Measurements from ENCODE around the gene PTPN20.

Gene PTPN20

DNA sequence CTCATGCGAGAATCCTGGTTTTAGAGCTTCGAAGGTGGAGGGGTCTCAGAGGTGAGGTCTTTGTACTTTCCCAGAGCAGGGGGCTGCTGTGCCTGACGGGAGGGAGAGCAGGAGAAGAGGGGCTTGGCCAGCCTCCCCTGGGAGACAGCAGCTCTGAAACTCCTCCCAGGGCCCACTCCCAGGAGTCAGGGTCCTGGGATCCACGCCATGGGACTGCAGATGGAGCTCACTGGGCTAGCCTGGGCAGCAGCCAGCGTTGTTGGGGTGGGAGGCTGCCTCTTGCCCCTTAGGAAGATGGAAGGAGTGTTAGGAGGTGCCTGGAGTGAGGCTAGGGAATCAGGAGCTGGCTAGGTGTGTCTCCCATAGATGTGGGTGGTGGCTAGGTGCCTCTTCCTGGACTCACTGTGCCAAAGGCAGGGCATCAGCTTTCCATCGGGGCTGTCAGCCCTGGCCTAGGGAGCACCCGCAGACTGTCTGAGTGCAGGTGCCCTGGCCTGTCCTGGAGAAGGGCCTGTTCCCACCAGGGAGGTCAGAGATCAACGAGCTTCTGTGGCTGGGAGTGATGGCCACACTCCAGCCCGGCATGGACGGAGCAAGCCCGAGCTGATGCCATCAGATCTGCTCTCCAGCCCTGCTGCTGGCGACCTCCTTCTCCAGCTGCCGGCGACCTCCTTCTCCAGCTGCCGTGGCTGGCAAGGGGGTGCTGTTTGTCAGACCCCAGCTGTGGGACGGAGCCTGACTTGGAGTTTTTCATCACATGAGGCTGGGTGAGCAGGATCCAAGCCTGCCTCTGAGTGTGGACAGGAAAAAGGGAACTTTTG, 111.3 kb downstream of the PTPN20 start:
- peak; percentile 21 for DNase-seq

DNA sequence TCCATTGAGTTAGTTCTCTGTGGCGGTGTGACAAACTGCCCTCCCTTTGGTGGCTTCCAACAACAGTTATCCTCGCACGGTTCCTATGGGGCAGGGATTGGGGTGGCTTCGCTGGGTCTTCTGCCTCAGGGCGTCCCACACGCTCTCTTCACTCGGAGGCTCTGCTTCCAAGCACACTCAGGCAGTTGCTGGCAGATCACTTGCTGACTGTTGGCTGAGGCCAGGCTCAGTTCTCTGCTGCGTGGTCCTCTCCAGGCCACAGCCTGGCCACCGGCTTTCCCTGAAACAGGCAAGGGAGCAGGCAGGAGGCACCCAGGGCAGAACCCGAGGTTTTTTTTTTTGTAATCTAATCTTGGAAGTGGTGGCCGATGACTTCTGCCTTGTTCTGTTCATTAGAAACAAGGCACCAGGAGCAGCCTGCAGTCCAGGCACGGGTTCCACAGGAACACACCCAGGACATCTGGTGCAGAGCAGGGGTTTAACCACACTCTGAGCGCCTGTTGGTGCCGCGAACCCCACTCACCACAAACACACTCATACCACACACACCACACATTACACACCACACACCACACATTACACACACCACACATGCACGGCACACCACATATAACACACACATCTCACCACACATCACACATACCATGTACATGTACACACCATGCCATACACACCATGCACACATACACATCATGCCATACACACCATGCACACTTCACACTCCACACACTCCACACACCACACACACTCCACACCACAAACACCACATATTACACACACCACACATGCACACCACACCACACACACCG, 112.2 kb downstream of the PTPN20 start:
- DNase-seq, result peak; percentile 23

DNA sequence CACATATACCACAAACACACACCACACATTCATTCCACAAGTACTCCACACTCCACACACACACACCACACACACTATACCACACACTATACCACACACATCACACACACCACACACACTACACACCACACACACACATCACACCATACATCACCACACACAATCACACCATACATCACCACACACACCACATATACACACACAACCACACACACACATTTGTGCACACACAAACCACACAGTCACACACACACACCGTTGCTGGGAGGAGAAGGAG, 112.8 kb downstream of the PTPN20 start:
- DNase-seq, result no peak

DNA sequence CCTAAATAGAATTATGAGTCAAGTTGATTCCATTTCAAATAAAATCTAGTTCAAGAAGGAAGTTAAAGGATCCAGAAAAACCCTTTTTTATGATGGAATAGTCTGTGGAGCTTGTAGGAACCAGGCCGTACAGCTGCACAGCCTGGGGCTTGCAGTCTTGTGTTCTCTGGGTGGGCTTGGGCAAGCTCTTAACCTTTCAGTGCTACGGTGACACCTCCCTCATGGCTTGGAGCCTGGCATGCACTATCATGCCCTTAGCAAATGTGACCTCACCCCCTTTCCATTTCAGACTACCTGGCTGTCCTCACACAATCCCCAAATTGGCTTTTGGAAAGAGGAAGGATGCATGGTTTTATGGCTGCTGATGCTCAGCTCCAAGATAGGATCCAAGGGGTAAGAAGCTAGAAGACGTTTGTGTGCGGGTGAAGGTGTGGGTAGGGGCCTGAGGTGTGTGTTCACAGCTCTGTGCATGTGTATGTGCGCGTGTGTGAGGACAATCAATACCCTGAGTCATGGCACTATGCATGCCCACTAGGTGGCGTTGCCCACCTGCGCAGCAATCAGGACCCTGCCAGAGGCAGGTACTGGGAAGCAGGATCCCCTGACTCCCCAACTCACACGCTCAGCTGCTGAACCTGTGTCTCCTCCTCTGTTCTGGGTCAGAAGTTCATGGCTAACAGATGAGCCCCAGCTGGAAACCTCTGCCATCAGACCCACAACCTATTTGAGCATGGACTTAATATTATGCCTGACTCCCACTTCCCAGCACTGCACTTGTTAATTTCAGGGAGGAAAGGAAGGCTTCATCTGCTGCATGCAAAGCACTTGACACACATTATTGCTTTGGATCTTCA, 113.4 kb downstream of the PTPN20 start:
- DNase-seq, result peak; percentile 80

DNA sequence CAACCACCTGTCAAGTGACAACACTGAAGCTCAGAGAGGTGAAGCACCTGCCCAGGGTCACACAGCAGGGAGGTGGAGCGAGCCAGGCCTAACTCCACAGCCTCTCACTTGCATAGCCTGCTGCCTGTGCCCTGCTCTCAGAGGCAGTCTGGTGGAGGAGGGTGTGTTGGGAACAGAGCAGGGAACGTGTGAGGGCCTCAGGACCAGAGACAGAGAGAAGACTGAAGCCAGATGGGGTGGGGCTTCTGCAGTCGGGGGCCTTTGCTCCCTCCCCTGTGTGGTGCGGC, 114.0 kb downstream of the PTPN20 start:
- DNase-seq, result no peak

DNA sequence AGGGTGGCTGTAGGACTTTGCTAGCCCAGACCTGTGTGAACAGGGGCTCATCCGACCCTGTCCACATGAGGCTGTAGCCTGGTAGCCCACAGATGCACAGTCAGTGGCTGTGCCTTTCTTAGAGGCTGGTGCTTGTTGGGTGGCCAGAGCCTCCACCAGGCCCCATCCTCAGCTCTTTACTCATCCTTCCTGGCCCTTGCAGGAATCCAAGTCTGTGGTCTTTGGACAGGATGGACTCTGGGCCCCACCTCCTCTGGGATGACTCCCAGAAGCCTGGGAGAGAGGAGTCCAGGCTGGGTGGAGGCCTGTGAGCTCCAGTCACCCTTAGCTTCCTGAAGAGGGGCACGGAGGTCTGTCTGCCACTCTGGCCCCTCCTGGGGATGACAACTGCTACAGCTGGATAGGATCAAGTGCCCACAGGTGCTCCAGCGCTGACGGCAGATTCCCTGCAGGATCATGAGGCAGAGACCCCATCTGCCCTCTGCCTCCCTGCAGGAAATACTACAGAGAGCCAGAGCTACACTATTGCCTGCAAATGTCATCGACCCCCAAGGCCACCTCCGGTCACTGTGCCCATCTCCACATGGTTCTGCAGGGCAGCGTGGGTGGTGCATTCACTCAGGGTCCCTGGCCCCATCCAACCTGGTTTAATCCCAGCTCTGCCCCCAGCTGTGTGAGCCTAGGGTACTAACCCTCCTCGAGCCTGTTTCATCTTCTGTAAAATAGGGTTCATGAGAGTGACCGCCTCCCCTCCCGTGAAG, 114.5 kb downstream of the PTPN20 start:
- DNase-seq, result peak; percentile 17

DNA sequence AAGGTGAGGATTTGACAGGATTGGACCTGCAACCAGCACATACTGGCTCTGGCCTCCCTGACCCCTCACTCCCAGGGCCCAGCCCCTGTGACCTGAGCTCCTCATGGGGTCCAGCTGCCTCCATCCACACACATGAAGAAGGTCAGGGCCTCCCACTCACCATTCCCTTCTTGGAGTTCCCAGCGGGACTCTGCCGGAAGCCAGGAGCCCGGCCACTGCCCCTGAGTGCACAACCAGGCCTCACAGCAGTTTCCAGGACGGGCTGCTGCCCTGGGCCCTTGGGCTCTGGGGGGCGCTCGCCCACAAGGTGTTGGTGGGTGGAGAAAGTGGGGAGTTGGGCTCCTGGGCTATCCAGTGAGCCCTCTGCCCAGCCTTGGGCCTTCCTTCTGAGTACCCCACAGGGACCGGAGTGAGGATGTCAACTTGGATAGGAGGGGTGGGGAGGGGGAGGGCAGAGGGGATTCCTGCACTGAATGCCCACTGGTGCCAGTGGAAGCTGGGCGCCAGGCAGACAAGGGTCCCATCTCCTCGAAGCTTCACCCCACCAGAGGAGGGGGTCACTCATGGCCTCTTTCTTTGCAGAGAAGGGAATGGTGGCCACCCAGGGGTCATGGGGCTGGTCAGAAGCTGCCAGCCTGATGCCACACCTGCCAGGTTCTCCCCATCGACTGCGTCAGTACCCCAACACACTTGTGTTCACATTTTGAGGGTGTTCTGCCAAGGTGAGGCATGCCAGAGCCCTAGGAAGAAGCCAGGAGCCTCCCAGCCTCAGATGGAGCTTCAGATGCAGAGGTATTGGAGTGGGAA, 115.3 kb downstream of the PTPN20 start:
- DNase-seq, result peak; percentile 10

DNA sequence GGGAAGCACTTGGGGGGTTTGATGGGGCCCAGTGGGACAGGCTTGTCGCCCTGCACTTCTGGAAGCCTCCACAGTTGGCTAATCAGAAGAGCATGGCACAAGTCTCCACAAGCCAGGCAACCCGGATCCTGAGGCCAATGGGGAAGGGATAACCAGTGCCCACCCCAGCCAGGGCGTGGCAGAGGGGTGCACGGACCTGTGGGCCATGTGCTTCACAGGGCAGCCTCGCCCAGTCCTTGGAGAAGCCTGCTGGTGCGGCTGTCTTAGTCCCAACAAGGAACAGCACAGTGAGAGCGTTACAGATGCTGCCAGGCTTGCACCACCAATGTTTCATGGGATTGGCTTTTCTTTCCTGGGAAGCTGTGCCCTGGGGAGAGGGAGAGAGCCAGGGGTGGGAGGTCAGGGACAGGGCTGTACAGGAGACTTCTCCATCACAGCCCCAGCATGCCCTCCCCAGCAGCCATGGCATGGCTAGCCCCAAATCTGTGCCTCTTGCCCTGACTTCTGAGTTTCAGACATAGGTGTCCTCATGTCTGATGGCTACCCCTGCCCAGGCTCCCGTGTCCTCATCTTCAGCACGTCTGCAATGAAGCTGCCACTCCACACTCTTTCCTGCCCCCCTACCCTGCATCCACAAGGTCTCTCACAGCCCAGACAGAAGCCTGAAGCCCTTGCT, 116.0 kb downstream of the PTPN20 start:
- peak; percentile 18 for DNase-seq

DNA sequence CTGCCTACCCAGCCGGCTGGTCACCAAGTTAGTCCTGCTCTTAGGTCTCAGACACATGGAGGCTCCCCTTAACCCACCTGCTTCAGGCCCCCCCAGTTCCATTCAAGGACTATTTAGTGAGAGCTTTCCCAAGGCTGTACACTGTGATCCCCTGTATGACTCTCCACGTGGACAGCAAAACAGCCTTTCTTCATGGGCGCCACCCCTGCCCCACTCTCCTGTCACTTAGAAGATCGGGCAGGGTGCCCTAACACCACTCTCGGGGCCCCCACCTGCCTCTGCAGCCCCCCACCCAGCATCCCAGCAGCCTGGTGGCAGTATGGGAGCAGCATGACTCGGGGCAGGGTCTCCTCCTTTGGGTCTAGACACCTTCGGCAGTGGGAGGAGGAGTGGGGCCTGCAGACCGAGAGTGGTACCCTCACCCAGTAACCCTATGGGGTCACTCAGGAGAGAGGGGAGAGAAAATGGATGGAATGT, 116.6 kb downstream of the PTPN20 start:
- DNase-seq, result peak; percentile 15

DNA sequence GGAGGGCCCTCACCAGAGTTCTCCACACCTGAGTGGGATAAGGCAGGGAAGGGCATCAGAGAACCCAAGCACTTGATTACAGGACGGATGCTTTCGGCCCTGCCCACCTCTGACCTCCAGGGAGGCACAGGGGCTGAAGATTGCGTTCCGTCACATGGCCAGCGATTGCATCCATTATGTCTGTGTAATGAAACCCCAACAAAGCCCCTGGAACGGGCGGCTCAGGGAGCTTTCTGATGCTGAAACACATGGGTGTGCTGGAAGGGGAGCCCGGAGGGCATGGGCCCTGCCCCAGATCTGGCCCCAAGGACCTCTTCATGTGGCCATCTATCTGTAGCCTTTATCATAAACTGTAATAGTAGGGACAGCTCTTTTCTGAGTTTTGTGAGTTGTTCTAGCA, 117.2 kb downstream of the PTPN20 start:
- DNase-seq, result peak; percentile 15

DNA sequence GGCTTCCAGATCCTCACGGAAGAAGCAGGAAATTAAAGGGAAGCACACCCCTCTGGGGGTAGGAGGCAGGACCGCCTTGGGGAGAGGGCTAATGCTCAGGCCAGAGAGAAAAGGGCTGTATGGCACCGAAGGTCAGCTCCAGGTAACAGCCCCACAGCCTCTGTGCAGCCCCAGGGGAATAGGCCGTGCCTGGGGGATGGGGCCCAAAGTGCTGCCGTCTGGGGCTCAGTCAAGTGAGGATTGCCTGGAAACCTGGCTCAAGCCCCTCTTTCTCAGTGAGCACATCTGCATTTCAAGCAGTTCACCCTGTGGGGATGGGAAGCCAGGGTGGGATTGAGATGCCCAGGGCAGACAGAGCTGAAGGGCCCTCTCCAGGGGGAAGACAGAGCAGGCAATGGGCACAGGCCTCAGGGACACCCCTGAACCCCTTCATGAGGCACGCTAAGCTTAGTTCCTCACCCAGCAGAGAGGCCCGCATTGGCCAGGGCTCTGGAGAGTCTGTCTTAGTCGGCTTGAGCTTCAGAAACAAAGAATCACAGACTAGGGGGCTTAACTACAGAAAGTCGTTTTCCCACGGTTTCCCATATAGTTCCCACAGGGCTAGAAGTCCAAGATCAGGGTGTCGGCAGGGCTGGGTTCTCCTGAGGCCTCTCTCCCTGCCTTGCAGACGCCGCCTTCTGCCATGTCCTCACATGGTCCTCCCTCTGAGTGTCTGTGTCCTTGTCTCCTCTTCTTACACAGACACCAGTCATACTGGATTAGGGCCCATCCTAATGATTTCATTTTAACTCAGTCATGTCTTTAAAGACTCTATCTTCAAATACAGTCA, 118.2 kb downstream of the PTPN20 start:
- DNase-seq, result peak; percentile 16

DNA sequence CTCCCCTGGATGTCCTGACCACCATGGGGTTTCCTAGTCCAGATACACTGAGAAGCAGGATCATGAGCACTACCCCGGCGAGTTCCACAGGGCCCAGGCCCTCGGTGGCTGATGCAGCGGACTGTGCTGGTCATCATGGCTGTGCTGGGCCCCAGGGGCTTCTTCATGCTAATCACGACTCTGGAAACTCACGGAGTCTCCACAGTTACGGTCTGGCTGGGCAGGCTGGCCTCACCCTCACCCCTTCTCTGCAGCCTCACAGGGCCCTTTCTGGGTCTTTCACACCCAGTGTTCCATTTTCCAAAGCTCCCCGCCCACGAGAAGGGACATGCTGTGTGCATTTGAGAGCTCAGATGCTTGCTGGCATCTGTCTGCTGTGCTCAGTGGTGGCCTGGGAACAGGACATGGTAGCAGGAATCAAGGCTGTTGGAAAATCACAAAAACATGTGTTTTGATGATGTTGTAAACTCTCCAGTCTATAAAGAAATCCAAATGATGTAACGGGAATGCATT, 119.0 kb downstream of the PTPN20 start:
- DNase-seq, result peak; percentile 8

DNA sequence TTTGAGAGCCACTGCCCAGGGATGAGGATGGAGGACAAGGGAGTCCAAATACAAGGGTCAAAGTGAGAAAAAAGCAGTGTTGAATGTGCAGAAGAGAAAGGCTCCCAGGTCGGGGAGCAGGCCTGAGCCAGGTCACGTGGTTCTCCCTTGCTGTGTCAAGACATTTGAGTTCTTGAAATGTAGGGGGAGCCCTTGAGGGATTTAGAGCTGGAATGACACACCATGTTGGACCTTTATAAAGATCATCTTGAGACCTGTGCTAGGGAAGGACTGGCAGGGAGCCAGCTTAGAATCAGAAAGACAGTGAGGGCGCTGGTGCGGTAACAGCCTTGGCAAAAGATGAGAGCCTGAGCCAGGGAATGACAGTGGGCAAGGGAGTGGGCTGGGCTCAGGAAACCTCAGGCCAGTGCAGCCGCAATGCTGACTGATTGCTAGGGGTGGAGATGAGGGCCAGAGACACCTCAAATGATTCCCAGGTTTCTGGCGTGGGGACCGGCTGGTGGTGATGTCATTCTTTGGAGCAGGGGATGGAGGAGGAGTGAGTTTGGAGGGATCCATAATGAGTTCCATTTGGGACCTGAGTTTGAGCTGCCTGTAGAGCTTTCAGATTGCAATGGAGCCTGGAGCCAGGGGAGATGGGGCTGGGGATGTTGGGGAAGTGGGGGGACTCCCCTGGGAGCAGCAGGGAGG, 120.1 kb downstream of the PTPN20 start:
- DNase-seq, result no peak

DNA sequence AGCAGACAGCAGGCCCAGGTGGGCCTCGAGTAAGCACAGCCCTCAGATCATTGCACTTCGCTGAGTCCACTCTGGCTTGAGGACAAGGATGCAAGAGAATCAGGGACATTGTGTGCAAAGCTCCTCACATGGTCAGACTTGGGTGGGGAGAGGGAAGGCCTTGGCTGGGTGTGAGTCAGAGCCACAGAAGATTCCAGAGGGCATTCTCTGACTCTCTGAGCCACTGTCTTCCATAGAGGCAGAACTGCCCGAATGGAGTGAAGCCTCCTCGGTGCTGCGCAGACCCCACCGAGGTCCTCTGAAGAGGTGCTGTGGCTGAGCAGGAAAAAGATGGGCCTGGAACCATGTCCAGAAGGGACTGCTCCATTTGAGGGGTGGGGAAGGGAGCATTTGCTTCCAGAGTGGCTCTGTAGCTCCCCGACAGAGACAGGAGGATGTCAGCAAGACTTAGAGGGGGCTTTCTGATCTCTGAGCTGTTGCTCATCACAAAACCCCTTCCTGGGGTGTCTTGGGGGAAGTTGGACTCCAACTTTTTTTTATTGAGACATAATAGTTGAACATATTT, 120.8 kb downstream of the PTPN20 start:
- no peak for DNase-seq

DNA sequence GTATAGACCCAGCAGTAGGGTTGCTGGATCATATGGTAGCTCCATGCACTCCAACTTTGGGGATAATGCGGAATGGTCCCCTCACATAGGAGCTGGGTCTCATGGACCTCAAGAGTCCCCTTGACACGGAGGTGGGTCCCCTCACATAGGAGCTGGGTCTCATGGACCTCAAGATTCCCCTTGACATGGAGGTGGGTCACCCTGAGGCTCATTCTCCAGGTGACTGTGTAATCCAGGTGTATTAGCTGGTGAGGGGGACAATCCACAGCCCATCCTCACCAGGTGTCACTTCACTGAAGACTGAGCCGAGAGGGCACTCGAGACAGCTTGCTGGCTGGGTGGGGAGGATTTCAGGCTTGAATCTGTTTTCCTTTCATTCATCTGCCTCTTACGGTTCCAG, 121.9 kb downstream of the PTPN20 start:
- no peak for DNase-seq

DNA sequence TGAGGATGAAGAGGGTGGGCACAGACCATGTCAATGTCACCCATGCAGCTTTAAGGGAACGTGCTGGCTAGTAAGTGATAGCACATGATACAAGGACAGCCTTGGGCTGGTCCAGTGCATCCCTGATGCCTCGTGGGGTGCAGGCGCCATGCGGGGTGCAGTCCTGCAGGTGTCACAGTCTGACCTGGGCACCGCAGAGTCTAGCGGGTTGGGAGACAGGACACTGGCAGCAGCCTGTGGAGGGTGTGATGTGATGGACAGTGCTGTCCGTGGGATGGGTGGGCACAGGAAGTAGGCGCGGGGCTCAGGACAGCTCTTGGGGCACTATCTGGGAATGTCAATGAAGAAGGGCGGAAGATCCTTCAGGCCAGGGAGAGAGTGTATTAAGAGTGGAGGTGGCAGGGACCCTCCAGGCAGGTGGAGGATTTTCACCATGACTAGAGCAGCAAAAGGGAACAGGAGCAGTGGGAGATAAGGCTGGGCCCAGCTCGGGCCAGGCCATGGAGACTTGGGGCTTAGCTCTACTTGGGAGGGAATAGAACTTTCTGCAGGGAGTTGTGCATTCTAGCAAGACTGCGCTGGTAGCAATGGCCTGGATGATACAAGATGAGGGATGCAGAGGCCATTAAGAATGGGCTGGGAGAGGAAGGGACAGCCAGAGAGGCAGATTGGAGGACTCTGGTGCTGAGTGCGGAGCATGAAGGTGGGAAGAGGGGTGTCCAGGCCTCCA, 122.5 kb downstream of the PTPN20 start:
- no peak for DNase-seq

DNA sequence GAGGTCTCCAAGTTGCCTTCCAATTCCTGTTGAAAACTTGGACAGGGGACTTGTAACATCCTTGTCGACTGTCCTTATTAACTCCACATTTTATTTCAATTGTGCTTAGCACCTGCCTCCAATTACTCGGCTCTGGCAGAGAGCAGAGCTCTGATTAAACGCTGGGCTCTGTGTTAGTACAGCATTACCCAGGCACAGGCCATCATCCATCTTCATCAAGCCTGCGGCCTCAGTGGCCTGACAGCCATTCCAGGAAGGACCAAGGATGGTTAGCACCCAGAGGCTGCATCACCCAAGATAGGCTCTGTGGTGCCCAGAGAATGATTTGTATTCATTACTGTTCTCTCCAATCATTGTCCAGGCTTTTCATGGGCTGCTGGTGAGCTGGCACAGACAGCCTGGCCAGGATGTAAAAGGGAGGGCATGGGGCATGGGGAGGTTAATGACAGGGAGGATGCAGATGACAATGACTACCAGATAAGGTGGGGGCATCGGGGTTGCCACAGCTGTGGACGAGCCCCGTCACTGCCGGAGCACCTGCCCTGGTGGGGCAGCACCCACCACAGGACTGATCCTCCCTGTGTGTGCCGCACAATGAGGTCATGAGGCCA, 123.3 kb downstream of the PTPN20 start:
- no peak for DNase-seq

All from stimulated activated CD8-positive, alpha-beta memory T cell treated with anti-CD3 and anti-CD28 coated beads, Interleukin-4, amount 100 ng/mL, for 48 hours (primary cell).